HT1080 (cell line): ENCODE results near the gene CROCC2. TPM values are rescaled to one million over a fixed set of nuclear protein-coding genes. Genes with fewer than 3 reads are reported as not detected.

ENCODE experiments used
- DNase-seq: peaks from one replicate; pipeline ENCODE4 v3.0.0-alpha.2; 2015; ENCODE audit warnings: low read depth
- total RNA-seq: library from RNA; depleted of rRNA; stranded (reverse); fragments of >200 nt; shearing (Covaris generic); gene quantifications from 2 replicates; pipeline ENCODE4 v1.2.3, GENCODE V29; 2014

The CROCC2 gene
- total RNA-seq, 1 experiment from 2014 or later, result not detected

GRCh38 chr2:241010531-241011295, 104.6 kb downstream of the CROCC2 start:
- DNase-seq, result no peak

- DNase-seq, result no peak
Observed at GRCh38 chr2:241011296-241011600, 105.1 kb downstream of the CROCC2 start.

DNA sequence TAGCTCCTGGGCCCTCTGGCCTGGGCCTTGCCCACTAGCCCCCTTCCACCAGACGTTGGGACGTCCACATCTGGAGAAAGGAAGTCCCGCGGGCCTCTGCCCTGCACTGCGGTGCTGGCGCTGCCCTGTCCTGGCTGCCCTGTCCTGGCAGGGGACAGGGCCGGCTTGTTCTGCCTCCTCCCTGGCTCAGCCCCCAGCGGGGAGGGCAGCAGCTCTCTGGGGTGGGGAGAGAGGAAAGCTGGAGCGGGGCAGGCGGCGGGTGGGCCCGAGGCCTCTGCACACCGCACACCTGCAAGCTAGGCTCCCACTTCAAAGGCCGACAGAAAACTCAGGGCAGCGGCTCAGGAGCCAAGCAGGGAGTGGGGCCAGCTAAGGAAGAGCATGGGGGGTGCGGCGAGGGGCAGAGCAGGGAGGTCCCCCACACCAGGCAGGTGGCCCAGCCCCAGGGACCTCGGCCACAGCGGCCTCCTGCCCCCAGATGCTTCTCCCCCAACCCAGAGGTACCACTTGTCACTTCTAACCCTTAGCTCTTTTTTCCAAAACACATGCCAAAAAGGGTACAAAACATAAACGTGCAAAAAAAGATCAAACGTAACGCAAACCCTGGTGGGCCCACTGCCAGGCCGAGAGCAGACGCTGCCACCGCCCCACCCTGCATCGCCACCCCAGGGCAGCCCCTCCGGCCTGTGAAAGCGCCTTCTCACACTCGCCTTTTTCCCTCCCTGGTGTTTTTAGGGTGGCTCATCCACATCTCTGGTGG, 105.8 kb downstream of the CROCC2 start:
- no peak for DNase-seq

DNA sequence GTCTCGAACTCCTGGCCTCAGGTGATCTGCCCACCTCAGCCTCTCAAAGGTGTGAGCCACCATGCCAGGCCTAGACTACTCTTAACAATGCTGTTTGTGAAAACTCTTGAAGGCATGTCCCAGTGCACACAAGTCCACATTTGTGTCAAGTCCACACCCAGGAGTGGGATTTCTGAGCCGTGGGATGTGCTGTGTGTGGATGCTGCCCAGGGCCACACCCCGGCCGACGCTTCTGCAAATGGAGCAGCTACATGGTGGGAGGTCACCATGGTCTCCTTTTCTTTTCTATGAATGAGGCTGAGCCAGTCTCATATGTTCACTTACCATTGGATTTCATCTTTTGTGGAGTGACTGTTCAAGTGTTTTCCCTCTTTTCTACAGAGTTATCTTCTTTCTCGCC, 108.1 kb downstream of the CROCC2 start:
- DNase-seq, result no peak

DNA sequence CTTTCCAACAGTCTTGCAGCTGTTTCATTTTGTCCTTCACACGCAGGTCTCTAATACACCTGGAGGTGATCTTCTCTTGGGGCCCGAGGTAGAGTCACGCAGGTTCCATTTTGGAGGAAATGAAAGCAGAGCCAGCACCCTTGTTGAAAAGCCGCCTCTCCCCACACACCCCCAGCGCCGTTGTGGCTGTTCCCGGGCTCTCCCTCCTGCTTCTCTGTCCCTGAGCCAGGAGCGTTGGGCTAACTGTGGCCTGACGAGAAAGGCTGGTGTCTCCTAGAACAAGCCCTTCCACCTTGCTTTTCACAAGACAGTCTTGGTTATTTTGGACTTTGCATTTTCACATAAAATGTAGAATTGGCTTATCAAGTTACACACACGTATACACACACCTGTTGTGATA, 108.6 kb downstream of the CROCC2 start:
- no peak for DNase-seq

DNA sequence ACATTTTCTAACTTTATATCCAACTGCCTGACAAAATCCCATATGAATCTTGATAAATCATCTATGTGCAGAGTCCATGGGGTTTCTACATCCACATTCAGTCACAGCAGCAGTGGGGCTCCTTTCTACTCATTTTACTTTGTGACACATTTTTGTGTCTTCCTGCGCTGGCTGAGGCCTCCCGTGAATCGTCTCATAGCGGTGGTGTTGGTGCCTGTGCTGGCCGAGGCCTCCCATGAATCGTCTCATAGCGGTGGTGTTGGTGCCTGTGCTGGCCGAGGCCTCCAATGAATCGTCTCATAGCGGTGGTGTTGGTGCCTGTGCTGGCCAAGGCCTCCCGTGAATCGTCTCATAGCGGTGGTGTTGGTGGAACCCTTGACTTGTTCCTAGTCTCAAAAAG, 109.3 kb downstream of the CROCC2 start:
- no peak for DNase-seq

- no peak for DNase-seq
Observed at GRCh38 chr2:241017228-241017940, 111.2 kb downstream of the CROCC2 start.

DNA sequence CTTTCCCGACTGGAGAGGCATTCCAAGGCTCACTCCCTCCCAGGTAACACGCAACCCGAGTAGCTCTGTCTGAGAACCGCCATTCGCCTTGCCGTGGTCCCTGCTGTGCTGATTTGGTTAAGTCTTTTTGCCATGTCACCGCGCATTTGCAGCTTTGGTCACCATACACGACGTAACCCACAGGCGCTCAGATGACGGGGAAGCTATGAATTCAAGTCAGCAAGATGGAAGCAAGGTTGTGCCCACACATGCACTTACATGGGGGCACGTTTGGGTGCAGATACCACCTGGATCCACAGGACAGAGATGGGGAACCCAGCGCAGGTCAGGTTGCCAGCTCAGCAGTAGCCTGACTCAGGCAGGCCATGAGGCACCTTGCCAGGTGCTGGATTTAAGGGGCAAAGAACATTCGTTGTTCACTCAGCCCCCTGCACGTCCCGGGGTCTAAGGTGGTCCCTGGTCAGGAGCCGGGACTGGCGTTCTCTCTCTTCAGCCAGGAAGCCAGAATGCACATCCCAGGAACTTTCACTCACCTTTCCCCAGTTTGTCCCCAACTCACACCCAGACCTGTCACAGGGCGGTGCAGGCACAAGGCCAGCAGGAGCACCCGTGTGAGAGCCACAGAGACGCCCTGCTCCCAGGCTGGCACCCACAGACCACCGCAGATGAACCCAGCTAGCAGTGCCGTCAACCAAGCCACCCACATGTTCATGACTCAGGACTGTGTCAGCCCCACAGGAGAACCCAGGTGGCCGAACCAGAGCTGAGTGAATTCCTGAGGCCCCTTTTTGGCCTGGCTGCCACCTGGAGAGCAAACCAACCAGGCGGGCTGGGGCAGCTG, 112.1 kb downstream of the CROCC2 start:
- no peak for DNase-seq

DNA sequence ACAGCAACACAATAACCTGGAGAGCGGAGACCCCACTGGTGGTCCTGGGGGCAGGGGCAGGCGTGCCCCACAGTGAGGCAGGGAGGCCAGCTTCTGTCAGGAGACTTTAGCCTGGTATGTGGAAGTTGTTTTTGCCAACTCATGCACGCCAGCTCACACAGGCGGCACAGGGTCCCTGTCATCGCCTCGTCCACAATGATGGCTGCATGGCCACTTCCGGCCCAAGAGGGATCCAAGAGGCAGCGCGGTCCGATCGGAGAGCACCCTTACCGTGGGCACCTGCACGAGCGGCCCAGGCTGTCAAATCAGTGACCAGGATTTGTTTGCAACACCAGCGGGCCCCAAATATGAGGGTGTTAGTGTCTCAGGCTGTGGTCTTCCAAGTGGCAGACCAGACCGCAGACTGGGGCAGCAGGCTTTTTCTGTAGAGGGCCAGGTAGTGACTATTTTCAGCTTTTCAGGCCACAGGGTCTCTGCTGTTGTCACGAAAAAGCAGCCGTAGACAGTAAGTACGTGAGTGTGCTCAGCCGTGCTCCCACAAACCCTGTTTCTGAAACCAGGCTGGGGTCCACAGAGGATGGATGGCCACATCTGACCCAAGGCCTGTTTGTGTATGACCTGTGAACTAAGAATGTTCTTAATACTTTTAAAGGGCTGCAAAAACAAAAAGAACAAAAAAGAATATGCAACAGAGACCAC, 113.5 kb downstream of the CROCC2 start:
- no peak for DNase-seq

DNA sequence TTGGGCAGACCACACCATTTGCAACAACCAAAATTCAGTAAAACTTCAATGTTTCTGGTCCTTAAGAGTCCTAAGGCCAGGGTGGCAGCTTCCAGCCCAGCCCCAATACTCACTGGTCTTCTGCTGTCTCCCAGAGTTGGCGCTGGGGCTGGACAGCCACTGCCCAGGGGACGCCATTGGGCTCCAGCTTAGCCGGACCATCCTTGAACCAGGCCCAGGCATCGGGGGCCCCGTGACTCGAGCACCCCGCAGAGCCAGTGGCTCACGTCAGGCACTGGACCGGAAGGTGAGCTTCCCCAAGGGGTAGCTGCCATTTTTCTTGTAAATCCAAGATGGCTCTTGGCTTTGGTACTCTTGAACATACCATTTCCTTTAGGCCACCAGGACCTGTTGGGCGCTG, 114.1 kb downstream of the CROCC2 start:
- DNase-seq, result no peak

- DNase-seq, result no peak
Observed at GRCh38 chr2:241020629-241021190, 114.6 kb downstream of the CROCC2 start.

- no peak for DNase-seq
Observed at GRCh38 chr2:241025639-241026038, 119.5 kb downstream of the CROCC2 start.

DNA sequence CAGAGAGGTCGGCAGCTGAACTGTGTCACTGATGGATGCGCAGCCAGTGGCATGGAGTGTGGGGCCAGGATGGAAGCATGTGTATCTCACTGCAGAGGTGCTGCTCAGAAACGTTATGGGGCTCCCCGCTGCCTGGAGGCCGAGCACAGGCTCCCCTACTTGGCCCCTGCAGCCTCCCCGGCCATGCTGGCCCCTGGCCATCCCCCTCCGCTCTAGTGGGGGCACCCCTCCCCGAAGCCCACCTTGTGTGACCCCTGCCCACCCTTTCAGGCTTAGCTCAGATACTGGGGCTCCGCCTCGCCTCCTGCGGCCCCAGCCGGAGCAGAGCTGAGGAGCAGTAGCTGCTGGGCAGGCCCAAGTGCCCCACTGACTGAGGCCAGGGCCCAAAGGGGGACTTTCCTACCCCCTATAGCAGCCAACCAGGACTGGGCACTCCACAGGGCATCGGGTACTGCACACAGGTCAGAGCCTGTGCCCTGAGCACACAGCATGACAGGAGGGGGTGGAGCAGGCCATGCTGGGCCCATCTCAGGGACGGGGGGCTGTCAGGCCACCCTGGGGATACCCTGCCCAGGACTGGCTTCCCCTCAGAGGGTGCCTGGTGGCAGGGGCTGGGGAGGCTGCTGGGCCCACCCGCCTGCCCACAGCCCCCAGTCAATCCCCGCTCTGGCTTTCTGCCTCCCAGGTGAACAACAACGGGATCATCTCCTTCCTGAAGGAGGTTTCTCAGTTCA, 123.6 kb downstream of the CROCC2 start:
- DNase-seq, result no peak

- DNase-seq, result no peak
Observed at GRCh38 chr2:241030333-241030680, 124.2 kb downstream of the CROCC2 start.

- DNase-seq, result no peak
Observed at GRCh38 chr2:241030883-241031282, 124.7 kb downstream of the CROCC2 start.

GRCh38 chr2:241031436-241032165, 125.5 kb downstream of the CROCC2 start:
- DNase-seq, result no peak

- no peak for DNase-seq
Observed at GRCh38 chr2:241033336-241033987, 127.3 kb downstream of the CROCC2 start.

- DNase-seq, result no peak
Observed at GRCh38 chr2:241033994-241034393, 127.9 kb downstream of the CROCC2 start.
